ENCODE measurements around the gene OR10A2. TPM values are rescaled to one million over a fixed set of nuclear protein-coding genes. Genes with fewer than 3 reads are reported as not detected.

OR10A2 gene
- total RNA-seq, 1 experiment from 2014 or later: not detected

- no peaks in the 10 kb centered on the region for H3K79me1 ChIP-seq (ENCODE audit: insufficient read depth, low read depth, low read length, poor library complexity, severe bottlenecking)
- H2BK12ac ChIP-seq (ENCODE audit: insufficient read length, low read depth, low read length): no peak overlapping the region
- H3K9ac ChIP-seq (ENCODE audit: extremely low read depth, insufficient read length, low read length): no peak overlapping the region
- no peak overlapping the region for H3K4me2 ChIP-seq (ENCODE audit: insufficient read depth, insufficient read length, low read length)
- no peak overlapping the region for H4K91ac ChIP-seq (ENCODE audit: insufficient read length, low read depth, low read length)
- H2AK5ac ChIP-seq (ENCODE audit: insufficient read length, low read length): no peak overlapping the region
- no peaks in the 10 kb centered on the region for H3K4me1 ChIP-seq (ENCODE audit: insufficient read depth, low read length)
- no peak overlapping the region for H2BK5ac ChIP-seq (ENCODE audit: insufficient read length, low read length)
- Mint-ChIP-seq H3K4me1 (peaks cover 13% of the 10 kb centered on the region in 2 experiments), H3K9me3 (peaks cover 10 to 22% of the 10 kb centered on the region in 2 experiments), H3K27me3 (ENCODE audit: low read depth) (peaks cover 2% of the 10 kb centered on the region), H3K36me3 (ENCODE audit: insufficient read depth in 1 of 3, low read depth in 3 of 3) (peaks cover 3 to 23% (median 14%) of the 10 kb centered on the region in 3 experiments; a peak in 5 of 7 replicates), H3K27ac (no peak overlapping the region), H3K4me3 (no peak overlapping the region)
- H4K20me1 ChIP-seq (ENCODE audit: control insufficient read depth, insufficient read depth, insufficient read length): no peaks in the 10 kb centered on the region
- H4K5ac ChIP-seq (ENCODE audit: insufficient read length, low read depth, low read length): no peak overlapping the region
- no peaks in the 10 kb centered on the region for H3K23me2 ChIP-seq (ENCODE audit: insufficient read length, low read depth, low read length, poor library complexity, severe bottlenecking)
- H3K27ac ChIP-seq (ENCODE audit: insufficient read length, low read depth, low read length): no peak overlapping the region
- no peak overlapping the region for H2BK20ac ChIP-seq (ENCODE audit: low read depth, low read length, poor library complexity, severe bottlenecking)
- H3K18ac ChIP-seq (ENCODE audit: insufficient read length, low read depth, low read length): no peak overlapping the region
- no peak for DNase-seq
- H3K27me3 ChIP-seq (ENCODE audit: insufficient read depth, low read length): no peaks in the 10 kb centered on the region
- no peaks in the 10 kb centered on the region for H3K79me2 ChIP-seq (ENCODE audit: insufficient read depth, low read length)
- no peak for TF ChIP-seq CTCF (conservative IDR thresholded peaks at IDR 0.05)
- no peak overlapping the region for H2BK15ac ChIP-seq (ENCODE audit: low read depth, low read length)
- no peak overlapping the region for H2BK120ac ChIP-seq (ENCODE audit: low read depth, low read length, poor library complexity, severe bottlenecking)
- H3K4ac ChIP-seq (ENCODE audit: low read depth, low read length): no peak overlapping the region
- no peaks in the 10 kb centered on the region for H3K9me3 ChIP-seq (ENCODE audit: control insufficient read depth, low read depth, low read length)
- H3K14ac ChIP-seq (ENCODE audit: insufficient read depth, low read length): no peak overlapping the region
- no peak overlapping the region for H3K23ac ChIP-seq (ENCODE audit: insufficient read length, low read depth, low read length)
- no peak overlapping the region for H3K56ac ChIP-seq (ENCODE audit: insufficient read length, low read depth, low read length)
- no peak overlapping the region for H4K8ac ChIP-seq (replicated peaks; ENCODE audit: insufficient read length, low read depth, low read length)
- H2AFZ ChIP-seq (ENCODE audit: low read length): no peak overlapping the region
- no peak overlapping the region for H3T11ph ChIP-seq (ENCODE audit: low read length)
These were observed 21.2 kb upstream of the OR10A2 start for GRCh38 chr11:6841694-6842093.
